GM15510 (cell line): ENCODE results near the gene ASB7.

Experiments used
- POLR2A ChIP-seq: IDR thresholded peaks from 3 replicates; pipeline ENCODE4 v1.6.1; 2011; ENCODE audit warnings: borderline replicate concordance; ENCODE audit not compliant: insufficient read length; ENCODE audit errors: extremely low read depth

The ASB7 gene

GRCh38 chr15:100686021-100686724, 83.8 kb downstream of the ASB7 start:
- no peak for TF ChIP-seq POLR2A

- TF ChIP-seq POLR2A = no peak
These were observed 84.5 kb downstream of the ASB7 start for GRCh38 chr15:100686725-100687473.

- no peak for TF ChIP-seq POLR2A
These were observed 85.3 kb downstream of the ASB7 start for GRCh38 chr15:100687582-100688141.

- TF ChIP-seq POLR2A = no peak
These were observed 86.2 kb downstream of the ASB7 start for GRCh38 chr15:100688549-100689120.

- no peak for TF ChIP-seq POLR2A
These were observed 86.9 kb downstream of the ASB7 start for GRCh38 chr15:100689131-100689899.

GRCh38 chr15:100690032-100690794, 87.8 kb downstream of the ASB7 start:
- no peak for TF ChIP-seq POLR2A

- TF ChIP-seq POLR2A = no peak
These were observed 88.4 kb downstream of the ASB7 start for GRCh38 chr15:100690795-100691158.

GRCh38 chr15:100691321-100691720, 88.9 kb downstream of the ASB7 start:
- TF ChIP-seq POLR2A = no peak

GRCh38 chr15:100692246-100692645, 89.9 kb downstream of the ASB7 start:
- no peak for TF ChIP-seq POLR2A

- TF ChIP-seq POLR2A = no peak
These were observed 90.3 kb downstream of the ASB7 start for GRCh38 chr15:100692671-100693070.

GRCh38 chr15:100693451-100693850, 91.1 kb downstream of the ASB7 start:
- no peak for TF ChIP-seq POLR2A

GRCh38 chr15:100694381-100695021, 92.1 kb downstream of the ASB7 start:
- TF ChIP-seq POLR2A = no peak

GRCh38 chr15:100695048-100695447, 92.7 kb downstream of the ASB7 start:
- no peak for TF ChIP-seq POLR2A
